ENCODE measurements around the gene UBAC1.
A peak's percentile ranks its signal among the peaks of the same experiment; 100 is the strongest.

UBAC1 gene

GRCh38 chr9:135993409-135993742, 32.2 kb upstream of the UBAC1 start:
- no peak for DNase-seq

GRCh38 chr9:135992486-135993408, 31.6 kb upstream of the UBAC1 start:
- peak; percentile 19 to 74 for DNase-seq

GRCh38 chr9:135991771-135992170, 30.6 kb upstream of the UBAC1 start:
- DNase-seq: no peak

GRCh38 chr9:135990468-135991429, 29.6 kb upstream of the UBAC1 start:
- peak in 1 of 2 experiments; percentile 86 for DNase-seq

- DNase-seq: peak in 1 of 2 experiments; percentile 40
Measured at GRCh38 chr9:135989722-135990467, 28.7 kb upstream of the UBAC1 start.

- no peak for DNase-seq
Measured at GRCh38 chr9:135989157-135989556, 28.0 kb upstream of the UBAC1 start.

GRCh38 chr9:135988493-135988892, 27.3 kb upstream of the UBAC1 start:
- no peak for DNase-seq

- DNase-seq: no peak
Measured at GRCh38 chr9:135987838-135988404, 26.7 kb upstream of the UBAC1 start.

- DNase-seq: no peak
Measured at GRCh38 chr9:135986605-135987004, 25.4 kb upstream of the UBAC1 start.

- no peak for DNase-seq
Measured at GRCh38 chr9:135985889-135986288, 24.7 kb upstream of the UBAC1 start.

GRCh38 chr9:135985459-135985774, 24.2 kb upstream of the UBAC1 start:
- no peak for DNase-seq

GRCh38 chr9:135984072-135984710, 23.0 kb upstream of the UBAC1 start:
- DNase-seq: no peak

- peak in 1 of 2 experiments; percentile 32 for DNase-seq
Measured at GRCh38 chr9:135983208-135984071, 22.3 kb upstream of the UBAC1 start.

GRCh38 chr9:135982499-135983207, 21.5 kb upstream of the UBAC1 start:
- no peak for DNase-seq

- no peak for DNase-seq
Measured at GRCh38 chr9:135980926-135981630, 19.9 kb upstream of the UBAC1 start.

GRCh38 chr9:135979547-135980166, 18.5 kb upstream of the UBAC1 start:
- no peak for DNase-seq

- peak in 1 of 2 experiments; percentile 33 for DNase-seq
Measured at GRCh38 chr9:135978642-135979546, 17.7 kb upstream of the UBAC1 start.

- no peak for DNase-seq
Measured at GRCh38 chr9:135976944-135977343, 15.8 kb upstream of the UBAC1 start.

All from NCI-H526 (cell line).